ENCODE data around the gene OGFOD2. TPM values are rescaled to one million over a fixed set of nuclear protein-coding genes. Genes with fewer than 3 reads are reported as not detected.

Gene OGFOD2
- total RNA-seq, 4 donors from 2014 or later, result 29.9 to 37.1 (median 31.4) TPM

- Histone ChIP-seq H3K4me3 (no peak overlapping the region), H3K36me3 (peaks cover 0 to 12% (median 0%) of the 10 kb centered on the region in 3 donors), H3K27me3 (no peaks in the 10 kb centered on the region), H3K27ac (no peak overlapping the region), H3K4me1 (peaks cover 0 to 9% (median 3%) of the 10 kb centered on the region in 4 donors), H3K9me3 (no peaks in the 10 kb centered on the region)
- TF ChIP-seq CTCF (IDR thresholded peaks at IDR 0.05) (no peak), POLR2A (IDR thresholded peaks at IDR 0.05) (no peak)
- DNase-seq, result no peak
These were observed 19.0 kb upstream of the OGFOD2 start for GRCh38 chr12:122956035-122956434.

DNA sequence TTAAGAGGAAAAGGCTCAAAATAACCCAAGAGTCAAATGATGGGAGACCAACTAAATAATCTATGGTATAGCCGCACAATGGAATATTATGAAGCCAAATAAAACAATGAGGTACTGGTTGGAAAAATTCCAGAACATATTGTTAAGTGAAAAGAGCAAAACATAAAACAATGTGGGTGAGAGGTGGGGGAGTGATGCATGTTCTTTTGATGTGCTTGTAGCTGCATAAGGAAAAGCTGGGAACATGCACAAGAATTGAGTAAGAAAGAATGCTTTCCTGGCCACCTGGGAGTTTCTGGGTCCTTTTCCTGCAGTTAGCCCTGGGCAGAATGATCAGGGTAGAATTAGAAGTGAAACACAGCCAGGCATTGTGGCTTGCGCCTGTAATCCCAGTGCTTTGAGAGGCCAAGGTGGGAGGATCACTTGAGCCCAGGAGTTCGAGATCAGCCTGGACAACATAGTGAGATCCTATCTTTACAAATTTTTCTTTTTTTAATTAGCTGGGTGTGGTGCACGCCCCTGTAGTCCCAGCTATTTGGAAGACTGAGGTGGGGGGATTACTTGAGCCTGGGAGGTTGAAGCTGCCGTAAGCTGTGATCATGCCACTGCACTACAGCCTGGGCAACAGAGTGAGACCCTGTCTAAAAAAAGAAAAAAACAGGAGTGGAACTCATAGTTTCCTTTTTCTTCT is 16.7 kb upstream of the OGFOD2 start:
- no peaks in the 10 kb centered on the region for H3K9me3 ChIP-seq
- H3K4me3 ChIP-seq, result no peak overlapping the region
- H3K27me3 ChIP-seq, result no peaks in the 10 kb centered on the region
- H3K27ac ChIP-seq, result no peak overlapping the region
- TF ChIP-seq CTCF (IDR thresholded peaks at IDR 0.05), result no peak
- no peak for TF ChIP-seq POLR2A (IDR thresholded peaks at IDR 0.05)
- no peak for DNase-seq
- H3K4me1 ChIP-seq, result peaks cover 0 to 16% (median 6%) of the 10 kb centered on the region in 4 donors
- H3K36me3 ChIP-seq, result peaks cover 0 to 12% (median 0%) of the 10 kb centered on the region in 3 donors

GRCh38 chr12:122959566-122960192 is 15.4 kb upstream of the OGFOD2 start:
- Histone ChIP-seq H3K4me3 (no peak overlapping the region), H3K27ac (no peak overlapping the region), H3K9me3 (no peaks in the 10 kb centered on the region), H3K36me3 (peaks cover 0 to 12% (median 0%) of the 10 kb centered on the region in 3 donors), H3K27me3 (no peaks in the 10 kb centered on the region), H3K4me1 (peaks cover 0 to 26% (median 6%) of the 10 kb centered on the region in 4 donors)
- no peak for TF ChIP-seq CTCF (IDR thresholded peaks at IDR 0.05)
- no peak for DNase-seq

DNA sequence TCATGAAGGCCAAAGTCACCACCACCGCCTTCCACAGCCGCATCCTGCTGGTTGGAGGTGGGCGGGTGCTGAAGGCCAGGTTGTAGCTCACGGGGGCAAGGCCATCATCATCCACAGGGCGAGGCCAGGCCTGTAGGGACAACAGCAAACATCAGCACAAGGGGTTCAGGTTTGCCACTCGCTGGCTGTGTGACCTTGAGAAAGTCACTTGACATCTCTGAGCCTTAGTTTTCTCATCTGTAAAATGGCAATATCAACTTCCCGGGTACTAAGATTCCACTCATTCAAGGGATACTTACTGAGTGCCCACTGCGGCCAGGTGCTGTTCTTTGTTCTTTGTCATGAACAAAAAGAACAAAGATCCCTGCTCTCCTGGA is 14.9 kb upstream of the OGFOD2 start:
- no peaks in the 10 kb centered on the region for H3K9me3 ChIP-seq
- H3K27me3 ChIP-seq, result no peaks in the 10 kb centered on the region
- no peak overlapping the region for H3K27ac ChIP-seq
- no peak for DNase-seq
- peaks cover 0 to 31% (median 6%) of the 10 kb centered on the region in 4 donors for H3K4me1 ChIP-seq
- H3K4me3 ChIP-seq, result no peak overlapping the region
- TF ChIP-seq CTCF (IDR thresholded peaks at IDR 0.05), result no peak
- no peak for TF ChIP-seq POLR2A (IDR thresholded peaks at IDR 0.05)
- peaks cover 0 to 12% (median 0%) of the 10 kb centered on the region in 3 donors for H3K36me3 ChIP-seq

DNA sequence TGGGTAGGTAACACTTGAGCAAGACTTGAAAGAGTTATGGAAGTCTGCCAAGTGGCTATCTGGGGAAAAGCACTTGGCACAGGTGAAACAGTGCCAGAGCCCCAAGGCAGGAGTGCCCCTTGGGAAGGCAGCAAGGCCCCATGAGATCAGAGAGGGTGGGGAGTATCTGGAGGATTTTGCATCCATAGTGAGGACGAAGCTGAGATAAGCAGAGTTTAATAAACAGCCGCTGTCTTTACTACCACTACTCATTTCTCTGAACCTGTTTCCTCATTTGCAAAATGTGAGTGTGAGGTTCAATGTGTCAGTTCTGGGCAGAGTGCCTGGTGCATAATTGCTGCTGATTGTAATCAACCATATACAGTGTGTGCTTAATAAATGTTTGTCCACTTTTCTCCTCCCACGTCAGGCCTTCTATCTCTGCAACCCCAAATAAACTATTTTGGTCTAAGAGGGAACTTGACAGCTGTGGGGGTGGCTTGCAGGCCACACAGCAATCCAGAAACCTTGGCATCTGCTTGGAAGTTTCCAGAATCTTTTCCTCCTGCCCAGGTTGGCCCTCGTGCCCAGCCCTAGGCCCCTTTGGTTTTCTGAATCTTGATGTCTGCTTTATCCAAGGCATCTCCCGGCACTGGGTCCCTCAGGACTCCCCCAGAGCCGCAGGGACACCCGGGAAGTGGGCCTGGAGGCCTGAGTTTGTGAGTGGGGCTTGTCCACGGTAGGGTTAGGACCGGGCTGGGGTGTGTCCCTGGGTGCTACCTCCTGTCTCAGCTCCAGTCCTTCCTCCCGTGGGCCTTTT is 13.3 kb upstream of the OGFOD2 start:
- peak in 2 of 3 donors; percentile 57 to 83 for DNase-seq
- Histone ChIP-seq H3K27ac (peak overlapping the region in 3 of 4 donors; percentile 28 to 77 (median 65)), H3K36me3 (peaks cover 0 to 12% (median 0%) of the 10 kb centered on the region in 3 donors), H3K27me3 (no peaks in the 10 kb centered on the region), H3K9me3 (no peaks in the 10 kb centered on the region), H3K4me1 (peaks cover 6 to 45% (median 12%) of the 10 kb centered on the region in 4 donors), H3K4me3 (no peak overlapping the region)
- TF ChIP-seq CTCF (IDR thresholded peaks at IDR 0.05) (no peak), POLR2A (IDR thresholded peaks at IDR 0.05) (no peak)
